ENCODE data around the gene TMEM116.

The TMEM116 gene

GRCh38 chr12:112004041-112004440 lies 8.9 kb downstream of the TMEM116 start:
- Histone ChIP-seq H3K4me1 (ENCODE audit: control insufficient read depth, insufficient read depth, low read length) (peaks cover 14% of the 10 kb centered on the region), H3K4me3 (ENCODE audit: low read depth, low read length) (no peak overlapping the region), H3K27ac (ENCODE audit: extremely low read depth, low read depth, low read length) (no peak overlapping the region), H3K9me3 (ENCODE audit: control insufficient read depth, insufficient read depth, low read depth, low read length) (no peaks in the 10 kb centered on the region), H3K36me3 (ENCODE audit: control insufficient read depth in 2 of 2, insufficient read depth in 1 of 2, low read length in 2 of 2) (no peaks in the 10 kb centered on the region; a peak in 1 of 3 replicates)
- POLR2A ChIA-PET, result interaction anchor here (1.2 kb wide), 1 partner anchor 9 kb away, joined by 10 read pairs; the partner anchor contains the start of genes ERP29 and TMEM116
- TF ChIP-seq SETDB1 (IDR thresholded peaks at IDR 0.05; ENCODE audit: insufficient read length, low read length) (no peak), ZNF121 (tag by site-specific recombination; IDR thresholded peaks at IDR 0.05) (peak; percentile 79)
- CTCF ChIA-PET, result no interaction called here

GRCh38 chr12:112001576-112001975 lies 11.4 kb downstream of the TMEM116 start:
- H3K36me3 ChIP-seq (ENCODE audit: control insufficient read depth in 2 of 2, insufficient read depth in 1 of 2, low read length in 2 of 2), result no peaks in the 10 kb centered on the region; a peak in 1 of 3 replicates
- H3K27ac ChIP-seq (ENCODE audit: extremely low read depth, low read depth, low read length), result no peak overlapping the region
- H3K4me3 ChIP-seq (ENCODE audit: low read depth, low read length), result no peak overlapping the region
- ChIA-PET CTCF (interaction anchor here (0.7 kb wide), 1 partner anchor 178 kb away, joined by 3 read pairs; no protein-coding TSS in a partner anchor), POLR2A (interaction anchor here (2.6 kb wide), 1 partner anchor 12 kb away, joined by 10 read pairs; the partner anchor contains the start of genes ERP29 and TMEM116)
- H3K9me3 ChIP-seq (ENCODE audit: control insufficient read depth, insufficient read depth, low read depth, low read length), result no peaks in the 10 kb centered on the region
- peaks cover 14% of the 10 kb centered on the region for H3K4me1 ChIP-seq (ENCODE audit: control insufficient read depth, insufficient read depth, low read length)
- TF ChIP-seq SCRT2 (tag by site-specific recombination; IDR thresholded peaks at IDR 0.05) (no peak), SP7 (tag by site-specific recombination; IDR thresholded peaks at IDR 0.05) (no peak), ZNF560 (tag by site-specific recombination; IDR thresholded peaks at IDR 0.05; ENCODE audit: borderline replicate concordance) (no peak), ZNF174 (tag by site-specific recombination; IDR thresholded peaks at IDR 0.05) (no peak), ZNF16 (tag by site-specific recombination; IDR thresholded peaks at IDR 0.05; ENCODE audit: low read depth) (no peak), KLF9 (tag by site-specific recombination; IDR thresholded peaks at IDR 0.05; ENCODE audit: low read depth) (no peak), ZNF701 (tag by site-specific recombination; IDR thresholded peaks at IDR 0.05) (no peak), ZNF610 (tag by site-specific recombination; IDR thresholded peaks at IDR 0.05; ENCODE audit: borderline replicate concordance) (no peak), ZNF658 (tag by site-specific recombination; IDR thresholded peaks at IDR 0.05) (no peak)

- no peaks in the 10 kb centered on the region for H3K9me3 ChIP-seq (ENCODE audit: control insufficient read depth, insufficient read depth, low read depth, low read length)
- POLR2A ChIA-PET, result interaction anchor here (2.6 kb wide), 1 partner anchor 13 kb away, joined by 10 read pairs; the partner anchor contains the start of genes ERP29 and TMEM116
- H3K36me3 ChIP-seq (ENCODE audit: control insufficient read depth in 2 of 2, insufficient read depth in 1 of 2, low read length in 2 of 2), result no peaks in the 10 kb centered on the region; a peak in 1 of 3 replicates
- H3K4me3 ChIP-seq (ENCODE audit: low read depth, low read length), result no peak overlapping the region
- peaks cover 11% of the 10 kb centered on the region for H3K4me1 ChIP-seq (ENCODE audit: control insufficient read depth, insufficient read depth, low read length)
- CTCF ChIA-PET, result no interaction called here
- H3K27ac ChIP-seq (ENCODE audit: extremely low read depth, low read depth, low read length), result no peak overlapping the region
- TF ChIP-seq ZNF366 (tag by site-specific recombination; conservative IDR thresholded peaks at IDR 0.05) (no peak), PRDM6 (tag by site-specific recombination; IDR thresholded peaks at IDR 0.05) (no peak), ZNF24 (tag by site-specific recombination; IDR thresholded peaks at IDR 0.05) (no peak), ZNF354C (tag by site-specific recombination; IDR thresholded peaks at IDR 0.05; ENCODE audit: borderline replicate concordance, low read depth) (no peak), ZNF398 (tag by site-specific recombination; IDR thresholded peaks at IDR 0.05) (no peak), ZNF48 (tag by site-specific recombination; IDR thresholded peaks at IDR 0.05) (no peak), ZNF221 (tag by site-specific recombination; IDR thresholded peaks at IDR 0.05; ENCODE audit: borderline replicate concordance) (no peak), ZNF248 (tag by site-specific recombination; IDR thresholded peaks at IDR 0.05) (no peak), MEIS1 (CRISPR knock-in tag; IDR thresholded peaks at IDR 0.05; ENCODE audit: borderline replicate concordance) (no peak), ZNF157 (tag by site-specific recombination; IDR thresholded peaks at IDR 0.05) (no peak), ZBTB20 (tag by site-specific recombination; IDR thresholded peaks at IDR 0.05) (no peak), ZNF394 (tag by site-specific recombination; IDR thresholded peaks at IDR 0.05; ENCODE audit: borderline replicate concordance) (no peak), BCL11B (tag by site-specific recombination; IDR thresholded peaks at IDR 0.05; ENCODE audit: low read depth) (no peak), SCRT2 (tag by site-specific recombination; IDR thresholded peaks at IDR 0.05) (no peak), ZNF529 (tag by site-specific recombination; IDR thresholded peaks at IDR 0.05; ENCODE audit: insufficient replicate concordance) (no peak), ZNF670 (tag by site-specific recombination; IDR thresholded peaks at IDR 0.05; ENCODE audit: low read depth) (no peak), ZBTB21 (tag by site-specific recombination; IDR thresholded peaks at IDR 0.05) (no peak), ZBTB1 (tag by site-specific recombination; IDR thresholded peaks at IDR 0.05) (no peak)
Measured at GRCh38 chr12:112000820-112001219, 12.1 kb downstream of the TMEM116 start.

All from HEK293 (cell line).